ENCODE measurements around the gene KCTD2.

DNA sequence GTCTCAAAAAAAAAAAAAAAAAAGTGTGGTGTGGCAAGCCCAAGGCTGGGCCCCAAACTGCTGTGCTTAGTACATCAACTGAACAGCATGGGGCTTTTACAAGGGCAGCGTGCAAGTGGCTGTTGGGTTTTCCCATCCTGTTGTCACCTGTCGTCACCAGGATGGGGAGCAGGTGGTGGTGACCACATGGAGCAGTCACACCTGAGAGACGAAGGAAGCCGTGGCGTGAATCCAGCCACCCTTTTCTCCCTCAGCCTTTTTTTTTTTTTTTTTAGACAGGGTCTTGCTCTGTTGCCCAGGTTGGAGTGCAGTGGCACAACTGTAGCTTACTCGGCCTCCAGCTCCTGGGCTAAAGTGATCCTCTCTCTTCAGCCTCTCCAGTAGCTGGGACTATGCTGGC is 38.7 kb upstream of the KCTD2 start:
- no peak for TF ChIP-seq POLR2AphosphoS2 (conservative IDR thresholded peaks at IDR 0.05; ENCODE audit: low read length)
- no peak for TF ChIP-seq CHD2 (IDR thresholded peaks at IDR 0.05; ENCODE audit: low read length, partially characterized antibody)
- TF ChIP-seq CEBPB (IDR thresholded peaks at IDR 0.05) = no peak
- no peak for TF ChIP-seq CTCF (IDR thresholded peaks at IDR 0.05)
- no peak for TF ChIP-seq USF2 (IDR thresholded peaks at IDR 0.05)
- TF ChIP-seq, protein P1, sequence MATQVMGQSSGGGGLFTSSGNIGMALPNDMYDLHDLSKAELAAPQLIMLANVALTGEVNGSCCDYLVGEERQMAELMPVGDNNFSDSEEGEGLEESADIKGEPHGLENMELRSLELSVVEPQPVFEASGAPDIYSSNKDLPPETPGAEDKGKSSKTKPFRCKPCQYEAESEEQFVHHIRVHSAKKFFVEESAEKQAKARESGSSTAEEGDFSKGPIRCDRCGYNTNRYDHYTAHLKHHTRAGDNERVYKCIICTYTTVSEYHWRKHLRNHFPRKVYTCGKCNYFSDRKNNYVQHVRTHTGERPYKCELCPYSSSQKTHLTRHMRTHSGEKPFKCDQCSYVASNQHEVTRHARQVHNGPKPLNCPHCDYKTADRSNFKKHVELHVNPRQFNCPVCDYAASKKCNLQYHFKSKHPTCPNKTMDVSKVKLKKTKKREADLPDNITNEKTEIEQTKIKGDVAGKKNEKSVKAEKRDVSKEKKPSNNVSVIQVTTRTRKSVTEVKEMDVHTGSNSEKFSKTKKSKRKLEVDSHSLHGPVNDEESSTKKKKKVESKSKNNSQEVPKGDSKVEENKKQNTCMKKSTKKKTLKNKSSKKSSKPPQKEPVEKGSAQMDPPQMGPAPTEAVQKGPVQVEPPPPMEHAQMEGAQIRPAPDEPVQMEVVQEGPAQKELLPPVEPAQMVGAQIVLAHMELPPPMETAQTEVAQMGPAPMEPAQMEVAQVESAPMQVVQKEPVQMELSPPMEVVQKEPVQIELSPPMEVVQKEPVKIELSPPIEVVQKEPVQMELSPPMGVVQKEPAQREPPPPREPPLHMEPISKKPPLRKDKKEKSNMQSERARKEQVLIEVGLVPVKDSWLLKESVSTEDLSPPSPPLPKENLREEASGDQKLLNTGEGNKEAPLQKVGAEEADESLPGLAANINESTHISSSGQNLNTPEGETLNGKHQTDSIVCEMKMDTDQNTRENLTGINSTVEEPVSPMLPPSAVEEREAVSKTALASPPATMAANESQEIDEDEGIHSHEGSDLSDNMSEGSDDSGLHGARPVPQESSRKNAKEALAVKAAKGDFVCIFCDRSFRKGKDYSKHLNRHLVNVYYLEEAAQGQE (IDR thresholded peaks at IDR 0.05) = no peak
- no peak for TF ChIP-seq POLR2A (IDR thresholded peaks at IDR 0.05; ENCODE audit: low read length)
- TF ChIP-seq, protein P2, sequence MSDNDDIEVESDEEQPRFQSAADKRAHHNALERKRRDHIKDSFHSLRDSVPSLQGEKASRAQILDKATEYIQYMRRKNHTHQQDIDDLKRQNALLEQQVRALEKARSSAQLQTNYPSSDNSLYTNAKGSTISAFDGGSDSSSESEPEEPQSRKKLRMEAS (IDR thresholded peaks at IDR 0.05) = no peak
- TF ChIP-seq ZC3H11A (IDR thresholded peaks at IDR 0.05) = no peak
